ENCODE measurements around the gene USP49. TPM values are rescaled to one million over a fixed set of nuclear protein-coding genes. Genes with fewer than 3 reads are reported as not detected.

USP49 gene
- total and polyA plus RNA-seq, 10 of the 15 experiments (the other 5 are each of a cell fraction or from before 2014, with no cell fraction given): 1.0 to 7.7 (median 4.3) TPM

- no peak for FAIRE-seq
- SMC1A ChIA-PET (ENCODE audit: uncharacterized antibody, unreplicated experiment): interaction anchor here (0.6 to 12.4 kb wide), 11 partner anchors 14 to 1023 kb away, joined by 3 to 138 read pairs (median 4); partner anchors contain the start of genes BYSL, MED20 and TAF8
- CTCF ChIA-PET: interaction anchor here (0.8 to 13.2 kb wide), 10 partner anchors 11 to 151 kb away, joined by 3 to 193 read pairs (median 6); partner anchors contain the start of genes BYSL, MED20, TOMM6 and USP49
- H3K4me1 ChIP-seq (ENCODE audit: control insufficient read depth, insufficient read depth, low read length): peaks cover 46% of the 10 kb centered on the region
- ATAC-seq: no peak
- RAD21 ChIA-PET (ENCODE audit: unreplicated experiment): interaction anchor here (0.8 to 6.4 kb wide), 5 partner anchors 17 to 107 kb away, joined by 3 to 69 read pairs (median 6); partner anchors contain the start of genes BYSL and MED20
- 54% methylated on average over 5 of the region's 5 CpGs for WGBS (ENCODE audit: insufficient coverage, insufficient replicate concordance, low lambda C conversion rate, missing lambda C conversion rate)
- TF ChIP-seq MTA3 (IDR thresholded peaks at IDR 0.05; ENCODE audit: borderline replicate concordance, low read length) (0 out of 2 replicates have a peak, but pooled peaks have one; percentile 26), TBL1XR1 (IDR thresholded peaks at IDR 0.05; ENCODE audit: low read depth, low read length) (no peak)
- in situ Hi-C loops (cut with MboI) (loop anchor here (10.0 kb wide), 1 partner anchor 106 kb away; no protein-coding TSS in a partner anchor), intact Hi-C loops (cut with micrococcal nuclease; ENCODE audit: unreplicated experiment) (no loop called here)
- POLR2A ChIA-PET: interaction anchor here (0.6 to 2.7 kb wide), 7 partner anchors 33 to 128 kb away, joined by 3 to 8 read pairs (median 3); no protein-coding TSS in a partner anchor
- no peaks in the 10 kb centered on the region for H3K9me3 ChIP-seq (replicated peaks; ENCODE audit: control insufficient read depth, insufficient read depth, low read length)
- peak overlapping the region; percentile 68; the same call in 1 of the 2 replicates for H3K9ac ChIP-seq (ENCODE audit: control insufficient read depth, insufficient read depth, low read length)
- H3K4me3 ChIP-seq: 0 out of 2 replicates have a peak overlapping the region, but pooled peaks have one; percentile 98
- no TSS peak for BruUV-seq (replicated peaks)
- peak overlapping the region; percentile 29; the same call in 1 of the 2 replicates for H2AFZ ChIP-seq (ENCODE audit: control insufficient read depth, low read depth, low read length)
- H3K79me2 ChIP-seq (ENCODE audit: control insufficient read depth, insufficient read depth, low read length): peaks cover 35% of the 10 kb centered on the region
- H3K4me2 ChIP-seq (ENCODE audit: control insufficient read depth, insufficient read depth): peak overlapping the region; percentile 86
- H3K27ac ChIP-seq (ENCODE audit: control insufficient read depth, insufficient read depth): peak overlapping the region; percentile 54
- H3K36me3 ChIP-seq (ENCODE audit: control insufficient read depth in 2 of 2, insufficient read depth in 2 of 2, low read length in 1 of 2): peaks cover 10 to 19% of the 10 kb centered on the region in 2 experiments
- H3K27me3 ChIP-seq (replicated peaks in 1 of 2; ENCODE audit: control insufficient read depth in 2 of 2, insufficient read depth in 2 of 2, low read length in 1 of 2): no peaks in the 10 kb centered on the region
- no peak for DNase-seq (ENCODE audit: low read depth, low spot score)
- peaks cover 2% of the 10 kb centered on the region; the same call in 1 of the 2 replicates for H4K20me1 ChIP-seq (ENCODE audit: control insufficient read depth, insufficient read depth)
Measured at GRCh38 chr6:41938590-41939175, 43.5 kb upstream of the USP49 start.

- no peak overlapping the region; the same call in 1 of the 2 replicates for H3K27ac ChIP-seq (ENCODE audit: control insufficient read depth, insufficient read depth)
- ATAC-seq (no peak), FAIRE-seq (no peak), DNase-seq (ENCODE audit: low read depth, low spot score) (no peak)
- H3K36me3 ChIP-seq (ENCODE audit: control insufficient read depth in 2 of 2, insufficient read depth in 2 of 2, low read length in 1 of 2): peaks cover 10 to 19% of the 10 kb centered on the region in 2 experiments
- WGBS (ENCODE audit: insufficient coverage, insufficient replicate concordance, low lambda C conversion rate, missing lambda C conversion rate): 59% methylated on average over 4 of the region's 4 CpGs
- H3K9me3 ChIP-seq (replicated peaks; ENCODE audit: control insufficient read depth, insufficient read depth, low read length): no peaks in the 10 kb centered on the region
- CTCF ChIA-PET: interaction anchor here (0.8 to 13.2 kb wide), 10 partner anchors 14 to 292 kb away, joined by 3 to 193 read pairs (median 8); partner anchors contain the start of genes BYSL, MED20, TOMM6 and USP49
- peaks cover 35% of the 10 kb centered on the region for H3K79me2 ChIP-seq (ENCODE audit: control insufficient read depth, insufficient read depth, low read length)
- intact Hi-C loops (cut with micrococcal nuclease; ENCODE audit: unreplicated experiment): loop anchor here (2.0 kb wide), 1 partner anchor 151 kb away; the partner anchor contains the start of gene TOMM6
- SMC1A ChIA-PET (ENCODE audit: uncharacterized antibody, unreplicated experiment): interaction anchor here (1.4 to 12.4 kb wide), 8 partner anchors 13 to 154 kb away, joined by 3 to 138 read pairs (median 4); partner anchors contain the start of genes BYSL, MED20 and TAF8
- H3K27me3 ChIP-seq (replicated peaks in 1 of 2; ENCODE audit: control insufficient read depth in 2 of 2, insufficient read depth in 2 of 2, low read length in 1 of 2): no peaks in the 10 kb centered on the region
- no peak overlapping the region for H3K4me3 ChIP-seq
- RAD21 ChIA-PET (ENCODE audit: unreplicated experiment): interaction anchor here (0.7 to 6.4 kb wide), 6 partner anchors 17 to 106 kb away, joined by 3 to 69 read pairs (median 9); partner anchors contain the start of genes BYSL and MED20
- H3K4me1 ChIP-seq (ENCODE audit: control insufficient read depth, insufficient read depth, low read length): peaks cover 46% of the 10 kb centered on the region
- H4K20me1 ChIP-seq (ENCODE audit: control insufficient read depth, insufficient read depth): peaks cover 2% of the 10 kb centered on the region; the same call in 1 of the 2 replicates
- TF ChIP-seq CHD2 (IDR thresholded peaks at IDR 0.05; ENCODE audit: borderline replicate concordance, low read depth, low read length) (no peak), POLR2A (IDR thresholded peaks at IDR 0.05; ENCODE audit: low read depth, low read length) (no peak), CTCF (IDR thresholded peaks at IDR 0.05 in 2 of 3, conservative IDR thresholded peaks at IDR 0.05 in 1 of 3; ENCODE audit: control insufficient read depth in 2 of 3, extremely low read depth in 1 of 3, insufficient read depth in 1 of 3, low read depth in 3 of 3, low read length in 3 of 3) (no peak)
- POLR2A ChIA-PET: interaction anchor here (0.6 to 2.7 kb wide), 5 partner anchors 25 to 106 kb away, joined by 3 to 8 read pairs (median 4); no protein-coding TSS in a partner anchor
- H3K4me2 ChIP-seq (ENCODE audit: control insufficient read depth, insufficient read depth): peak overlapping the region; percentile 86
- no peak overlapping the region; the same call in 1 of the 2 replicates for H3K9ac ChIP-seq (ENCODE audit: control insufficient read depth, insufficient read depth, low read length)
- BruUV-seq (replicated peaks): no TSS peak
- in situ Hi-C loops (cut with MboI): loop anchor here (10.0 kb wide), 1 partner anchor 107 kb away; no protein-coding TSS in a partner anchor
- no peak overlapping the region for H2AFZ ChIP-seq (ENCODE audit: control insufficient read depth, low read depth, low read length)
Measured at GRCh38 chr6:41937861-41938574, 42.8 kb upstream of the USP49 start.

All from GM12878 (cell line).